Ishikawa (cell line): ENCODE data around the gene B9D2.

Experiments
- CEBPB ChIP-seq: IDR thresholded peaks from 2 replicates; pipeline ENCODE4 v1.6.1; 2012
- TAF1 ChIP-seq: IDR thresholded peaks from 2 replicates; pipeline ENCODE4 v1.6.1; 2012; ENCODE audit warnings: low read depth, mild to moderate bottlenecking
- TEAD4 ChIP-seq: IDR thresholded peaks from 2 replicates; pipeline ENCODE4 v1.6.1; 2012
- TF ChIP-seq, protein P1 (sequence below): IDR thresholded peaks from 2 replicates; pipeline ENCODE4 v1.6.1; 2012

DNA sequence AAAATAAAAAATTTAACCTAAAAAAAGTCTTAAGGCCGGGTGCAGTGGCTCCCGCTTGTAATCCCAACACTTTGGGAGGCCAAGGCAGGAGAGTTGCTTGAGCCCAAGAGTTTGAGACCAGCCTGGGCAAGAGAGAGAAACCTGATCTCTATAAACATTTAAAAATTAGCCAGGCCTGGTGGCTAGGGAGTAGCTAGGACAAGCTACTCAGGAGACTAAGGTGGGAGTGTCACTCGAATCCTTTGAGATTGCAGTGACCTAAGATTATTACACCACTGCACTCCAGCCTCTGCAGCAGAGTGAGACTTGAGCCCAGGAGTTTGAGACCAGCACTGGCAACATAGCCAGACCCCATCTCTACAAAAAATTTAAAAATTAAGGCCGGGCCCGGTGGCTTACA lies 52.9 kb downstream of the B9D2 start:
- no peak for TF ChIP-seq CEBPB
- no peak for TF ChIP-seq TEAD4
- TF ChIP-seq TAF1, result no peak
- TF ChIP-seq, protein P1, sequence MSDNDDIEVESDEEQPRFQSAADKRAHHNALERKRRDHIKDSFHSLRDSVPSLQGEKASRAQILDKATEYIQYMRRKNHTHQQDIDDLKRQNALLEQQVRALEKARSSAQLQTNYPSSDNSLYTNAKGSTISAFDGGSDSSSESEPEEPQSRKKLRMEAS, result no peak
